ENCODE measurements around the gene NEURL3.
A peak's percentile ranks its signal among the peaks of the same experiment; 100 is the strongest.

NEURL3 gene

GRCh38 chr2:96531872-96532505, 26.8 kb upstream of the NEURL3 start (continued):
- TF ChIP-seq ZXDB (tag by site-specific recombination; IDR thresholded peaks at IDR 0.05) (peak; percentile 92), ZNF2 (tag by site-specific recombination; IDR thresholded peaks at IDR 0.05) (0 out of 2 replicates have a peak, but pooled peaks have one; percentile 49), ZNF513 (tag by site-specific recombination; IDR thresholded peaks at IDR 0.05) (no peak), ZNF341 (tag by site-specific recombination; IDR thresholded peaks at IDR 0.05; ENCODE audit: low read depth) (peak; percentile 99), ZNF18 (tag by site-specific recombination; IDR thresholded peaks at IDR 0.05) (no peak), ZNF791 (tag by site-specific recombination; IDR thresholded peaks at IDR 0.05) (no peak), SCRT2 (tag by site-specific recombination; IDR thresholded peaks at IDR 0.05) (peak; percentile 98), ZNF138 (tag by site-specific recombination; IDR thresholded peaks at IDR 0.05; ENCODE audit: borderline replicate concordance) (no peak), ZNF558 (tag by site-specific recombination; IDR thresholded peaks at IDR 0.05) (peak; percentile 82; the same call in 1 of the 2 replicates), ZSCAN30 (tag by site-specific recombination; IDR thresholded peaks at IDR 0.05) (peak; percentile 95), ZBTB1 (tag by site-specific recombination; IDR thresholded peaks at IDR 0.05) (no peak), ZNF600 (tag by site-specific recombination; IDR thresholded peaks at IDR 0.05) (peak; percentile 87), ZBTB7A (tag by site-specific recombination; IDR thresholded peaks at IDR 0.05; ENCODE audit: low read depth) (peak; percentile 61; the same call in 1 of the 2 replicates), ZNF169 (tag by site-specific recombination; IDR thresholded peaks at IDR 0.05) (no peak), ZEB2 (tag by site-specific recombination; IDR thresholded peaks at IDR 0.05) (peak; percentile 95), OSR2 (tag by site-specific recombination; IDR thresholded peaks at IDR 0.05) (peak; percentile 70), SP2 (tag by site-specific recombination; IDR thresholded peaks at IDR 0.05) (peak; percentile 81), ZNF391 (tag by site-specific recombination; IDR thresholded peaks at IDR 0.05; ENCODE audit: borderline replicate concordance, low read depth) (0 out of 2 replicates have a peak, but pooled peaks have one; percentile 86), HOXD13 (CRISPR knock-in tag; IDR thresholded peaks at IDR 0.05; ENCODE audit: borderline replicate concordance) (no peak), TCF7L2 (IDR thresholded peaks at IDR 0.05; ENCODE audit: borderline replicate concordance, low read depth, low read length) (no peak), ZNF202 (tag by site-specific recombination; IDR thresholded peaks at IDR 0.05; ENCODE audit: borderline replicate concordance) (no peak), OVOL3 (tag by site-specific recombination; IDR thresholded peaks at IDR 0.05) (0 out of 2 replicates have a peak, but pooled peaks have one; percentile 20), GLI4 (tag by site-specific recombination; IDR thresholded peaks at IDR 0.05) (no peak), ZNF629 (tag by site-specific recombination; IDR thresholded peaks at IDR 0.05) (peak; percentile 97), PRDM4 (tag by site-specific recombination; IDR thresholded peaks at IDR 0.05) (peak; percentile 86), ZNF610 (tag by site-specific recombination; IDR thresholded peaks at IDR 0.05; ENCODE audit: borderline replicate concordance) (peak; percentile 80), ZFHX2 (tag by site-specific recombination; conservative IDR thresholded peaks at IDR 0.05) (peak; percentile 72), ZNF555 (tag by site-specific recombination; conservative IDR thresholded peaks at IDR 0.05) (no peak), ZBTB48 (tag by site-specific recombination; IDR thresholded peaks at IDR 0.05) (peak; percentile 69), ZNF133 (tag by site-specific recombination; IDR thresholded peaks at IDR 0.05) (no peak), ZSCAN23 (tag by site-specific recombination; IDR thresholded peaks at IDR 0.05) (peak; percentile 71; the same call in 1 of the 2 replicates), KLF8 (tag by site-specific recombination; IDR thresholded peaks at IDR 0.05) (peak; percentile 95)
- TF ChIP-seq, protein P1, sequence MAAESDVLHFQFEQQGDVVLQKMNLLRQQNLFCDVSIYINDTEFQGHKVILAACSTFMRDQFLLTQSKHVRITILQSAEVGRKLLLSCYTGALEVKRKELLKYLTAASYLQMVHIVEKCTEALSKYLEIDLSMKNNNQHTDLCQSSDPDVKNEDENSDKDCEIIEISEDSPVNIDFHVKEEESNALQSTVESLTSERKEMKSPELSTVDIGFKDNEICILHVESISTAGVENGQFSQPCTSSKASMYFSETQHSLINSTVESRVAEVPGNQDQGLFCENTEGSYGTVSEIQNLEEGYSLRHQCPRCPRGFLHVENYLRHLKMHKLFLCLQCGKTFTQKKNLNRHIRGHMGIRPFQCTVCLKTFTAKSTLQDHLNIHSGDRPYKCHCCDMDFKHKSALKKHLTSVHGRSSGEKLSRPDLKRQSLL (tag by site-specific recombination; IDR thresholded peaks at IDR 0.05), result peak; percentile 72
- TF ChIP-seq, protein P2, sequence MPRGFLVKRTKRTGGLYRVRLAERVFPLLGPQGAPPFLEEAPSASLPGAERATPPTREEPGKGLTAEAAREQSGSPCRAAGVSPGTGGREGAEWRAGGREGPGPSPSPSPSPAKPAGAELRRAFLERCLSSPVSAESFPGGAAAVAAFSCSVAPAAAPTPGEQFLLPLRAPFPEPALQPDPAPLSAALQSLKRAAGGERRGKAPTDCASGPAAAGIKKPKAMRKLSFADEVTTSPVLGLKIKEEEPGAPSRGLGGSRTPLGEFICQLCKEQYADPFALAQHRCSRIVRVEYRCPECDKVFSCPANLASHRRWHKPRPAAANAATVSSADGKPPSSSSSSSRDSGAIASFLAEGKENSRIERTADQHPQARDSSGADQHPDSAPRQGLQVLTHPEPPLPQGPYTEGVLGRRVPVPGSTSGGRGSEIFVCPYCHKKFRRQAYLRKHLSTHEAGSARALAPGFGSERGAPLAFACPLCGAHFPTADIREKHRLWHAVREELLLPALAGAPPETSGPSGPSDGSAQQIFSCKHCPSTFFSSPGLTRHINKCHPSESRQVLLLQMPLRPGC (tag by site-specific recombination; IDR thresholded peaks at IDR 0.05), result peak; percentile 92

All from HEK293 (cell line).